SU-DHL-6 (cell line): ENCODE results near the gene ANKS1A.

Experiments
- H2AFZ ChIP-seq: fragments of 200-600 bp; sonication (generic); 2 replicates; pipeline ENCODE4 v1.6.1; 2014; ENCODE audit warnings: low read depth, mild to moderate bottlenecking, moderate library complexity, mixed read lengths, antibody characterized with exemption, low read length; ENCODE audit not compliant: severe bottlenecking
- H3F3A ChIP-seq: fragments of 200-600 bp; shearing (Covaris generic); 2 replicates; pipeline ENCODE4 v1.6.0; 2016; ENCODE audit warnings: antibody characterized with exemption, mild to moderate bottlenecking; ENCODE audit not compliant: insufficient read depth
- H3K27ac ChIP-seq: fragments of 200-600 bp; sonication (generic); 2 replicates; pipeline ENCODE4 v1.5.1; 2016; ENCODE audit warnings: low read depth, mild to moderate bottlenecking, low read length, moderate library complexity, mixed read lengths
- H3K27me3 ChIP-seq: fragments of 200-600 bp; sonication (generic), shearing (Covaris generic); 2 replicates; pipeline ENCODE4 v1.6.0; 2014; ENCODE audit warnings: mild to moderate bottlenecking, low read length
- H3K36me3 ChIP-seq: fragments of 200-600 bp; sonication (generic); 2 replicates; pipeline ENCODE4 v1.6.1; 2014; ENCODE audit warnings: mild to moderate bottlenecking, low read length, mixed read lengths
- H3K4me2 ChIP-seq: fragments of 300-600, 200-600 bp; shearing (Covaris generic), sonication (generic); 2 replicates; pipeline ENCODE4 v1.6.0; 2014; ENCODE audit warnings: low read length, low read depth, mild to moderate bottlenecking; ENCODE audit not compliant: poor library complexity, severe bottlenecking
- H3K4me3 ChIP-seq: fragments of 200-600 bp; sonication (generic); 2 replicates; pipeline ENCODE4 v1.5.1; 2014; ENCODE audit warnings: antibody characterized with exemption, low read length, mild to moderate bottlenecking, mixed read lengths; ENCODE audit not compliant: insufficient read depth, poor library complexity, severe bottlenecking
- H3K79me2 ChIP-seq: fragments of 200-600 bp; sonication (generic); 2 replicates; pipeline ENCODE4 v1.6.1; 2014; ENCODE audit warnings: mild to moderate bottlenecking, low read length, moderate library complexity; ENCODE audit not compliant: insufficient read depth
- H3K9ac ChIP-seq: fragments of 200-600 bp; sonication (generic); 2 replicates; pipeline ENCODE4 v1.7.0; 2014; ENCODE audit warnings: mild to moderate bottlenecking, low read length
- H3K9me2 ChIP-seq: fragments of 200-600 bp; sonication (generic); replicated peaks from 2 replicates; pipeline ENCODE4 v1.6.1; 2014; ENCODE audit warnings: low read length; ENCODE audit not compliant: insufficient read depth
- H3K9me3 ChIP-seq: fragments of 200-600 bp; sonication (generic); 2 replicates; pipeline ENCODE4 v1.6.1; 2014; ENCODE audit warnings: low read length, mixed read lengths; ENCODE audit not compliant: insufficient read depth
- H4K20me1 ChIP-seq: fragments of 200-600 bp; sonication (generic); 2 replicates; pipeline ENCODE4 v1.6.1; 2014; ENCODE audit warnings: low read depth, mild to moderate bottlenecking, antibody characterized with exemption, low read length, moderate library complexity, mixed read lengths
- EZH2phosphoT487 ChIP-seq: fragments of 200-600 bp; sonication (generic), shearing (Covaris generic); conservative IDR thresholded peaks from 2 replicates; pipeline ENCODE4 v1.6.1; 2018; ENCODE audit warnings: mild to moderate bottlenecking, antibody characterized with exemption, low read length, moderate library complexity, mixed read lengths
- TF ChIP-seq, protein P1 (sequence below): fragments of 200-600 bp; sonication (generic); IDR thresholded peaks from one replicate; pipeline ENCODE4 v1.5.1; 2017; ENCODE audit warnings: antibody characterized with exemption, mild to moderate bottlenecking, low read length, moderate library complexity; ENCODE audit not compliant: insufficient read depth, poor library complexity, severe bottlenecking

The ANKS1A gene

DNA sequence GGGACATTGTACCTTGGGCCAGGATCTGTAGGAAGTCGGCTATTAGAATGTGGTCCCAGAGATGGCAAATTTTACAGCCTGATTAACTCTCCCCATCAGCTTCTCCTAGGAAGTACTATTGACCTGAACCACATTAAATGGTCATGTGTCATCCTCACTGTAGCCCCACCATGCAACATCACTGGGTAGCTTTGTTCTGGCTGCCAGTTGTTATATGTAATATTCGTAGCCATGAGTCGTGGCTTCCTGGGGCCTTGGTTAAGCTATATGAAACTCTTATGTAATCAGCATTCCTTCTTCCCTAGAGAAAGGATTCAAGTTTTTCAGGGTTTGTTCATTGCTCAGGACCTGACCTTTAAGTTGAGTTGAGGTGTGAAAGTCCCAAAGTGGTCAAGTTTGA is 125.7 kb downstream of the ANKS1A start:
- TF ChIP-seq, protein P1, sequence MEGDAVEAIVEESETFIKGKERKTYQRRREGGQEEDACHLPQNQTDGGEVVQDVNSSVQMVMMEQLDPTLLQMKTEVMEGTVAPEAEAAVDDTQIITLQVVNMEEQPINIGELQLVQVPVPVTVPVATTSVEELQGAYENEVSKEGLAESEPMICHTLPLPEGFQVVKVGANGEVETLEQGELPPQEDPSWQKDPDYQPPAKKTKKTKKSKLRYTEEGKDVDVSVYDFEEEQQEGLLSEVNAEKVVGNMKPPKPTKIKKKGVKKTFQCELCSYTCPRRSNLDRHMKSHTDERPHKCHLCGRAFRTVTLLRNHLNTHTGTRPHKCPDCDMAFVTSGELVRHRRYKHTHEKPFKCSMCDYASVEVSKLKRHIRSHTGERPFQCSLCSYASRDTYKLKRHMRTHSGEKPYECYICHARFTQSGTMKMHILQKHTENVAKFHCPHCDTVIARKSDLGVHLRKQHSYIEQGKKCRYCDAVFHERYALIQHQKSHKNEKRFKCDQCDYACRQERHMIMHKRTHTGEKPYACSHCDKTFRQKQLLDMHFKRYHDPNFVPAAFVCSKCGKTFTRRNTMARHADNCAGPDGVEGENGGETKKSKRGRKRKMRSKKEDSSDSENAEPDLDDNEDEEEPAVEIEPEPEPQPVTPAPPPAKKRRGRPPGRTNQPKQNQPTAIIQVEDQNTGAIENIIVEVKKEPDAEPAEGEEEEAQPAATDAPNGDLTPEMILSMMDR = no peak
- Histone ChIP-seq H4K20me1 (no peaks in the 10 kb centered on the region), H3K36me3 (no peaks in the 10 kb centered on the region), H2AFZ (no peak overlapping the region), H3K79me2 (no peaks in the 10 kb centered on the region), H3K27ac (no peak overlapping the region), H3K9me2 (no peaks in the 10 kb centered on the region), H3K9me3 (no peaks in the 10 kb centered on the region), H3K9ac (no peak overlapping the region), H3K4me3 (no peak overlapping the region), H3K27me3 (no peaks in the 10 kb centered on the region), H3F3A (no peaks in the 10 kb centered on the region), H3K4me2 (no peak overlapping the region)

DNA sequence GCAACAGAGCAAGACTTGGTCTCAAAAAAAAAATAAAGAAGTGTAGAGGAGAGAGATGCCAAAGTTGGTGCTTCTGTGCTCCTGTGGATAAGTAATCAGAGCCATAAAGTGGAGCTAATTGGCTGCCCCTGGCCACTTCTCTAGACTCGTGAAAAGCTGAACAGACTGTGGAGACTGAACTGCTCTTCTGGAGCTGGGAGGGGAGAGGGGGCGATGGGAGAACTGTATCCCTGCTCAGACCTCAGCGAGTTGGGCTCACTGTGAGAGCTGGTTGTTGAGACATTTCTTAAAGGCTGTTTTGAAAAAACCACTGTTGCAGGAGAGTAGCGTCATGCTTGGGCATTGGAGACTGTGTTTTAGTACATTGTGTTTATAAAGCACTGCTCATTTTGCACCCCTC is 126.4 kb downstream of the ANKS1A start:
- Histone ChIP-seq H3K4me2 (no peak overlapping the region), H2AFZ (no peak overlapping the region), H3K27me3 (no peaks in the 10 kb centered on the region), H3K4me3 (no peak overlapping the region), H3K36me3 (no peaks in the 10 kb centered on the region), H3F3A (no peaks in the 10 kb centered on the region), H3K9me3 (no peaks in the 10 kb centered on the region), H3K9ac (no peak overlapping the region), H3K27ac (no peak overlapping the region), H3K79me2 (no peaks in the 10 kb centered on the region), H3K9me2 (no peaks in the 10 kb centered on the region), H4K20me1 (no peaks in the 10 kb centered on the region)
- TF ChIP-seq, protein P1 = no peak
- no peak for TF ChIP-seq EZH2phosphoT487

DNA sequence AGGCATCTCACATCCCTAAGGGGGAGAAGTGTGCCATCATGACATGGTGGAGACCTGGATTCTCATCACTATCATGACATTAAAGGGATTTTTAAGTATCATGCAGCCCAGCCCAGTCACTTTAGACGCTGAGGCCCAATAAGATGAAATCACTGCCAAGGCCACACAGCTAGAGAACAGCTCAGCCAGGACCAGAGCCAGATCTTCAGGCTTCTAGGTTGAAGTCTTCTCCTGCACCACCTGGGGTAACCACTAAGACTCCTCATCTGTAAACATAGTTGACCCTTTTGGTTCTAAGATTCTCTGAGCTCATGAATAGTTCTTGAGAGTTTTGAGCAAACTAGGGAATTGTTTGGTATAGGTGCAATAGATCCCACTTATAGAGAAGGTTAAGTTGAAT is 126.9 kb downstream of the ANKS1A start:
- no peak overlapping the region for H3K9ac ChIP-seq
- TF ChIP-seq EZH2phosphoT487 = no peak
- TF ChIP-seq, protein P1 = no peak
- H3F3A ChIP-seq = no peaks in the 10 kb centered on the region
- H3K9me2 ChIP-seq = no peaks in the 10 kb centered on the region
- H3K4me2 ChIP-seq = no peak overlapping the region
- no peaks in the 10 kb centered on the region for H4K20me1 ChIP-seq
- no peaks in the 10 kb centered on the region for H3K27me3 ChIP-seq
- no peak overlapping the region for H2AFZ ChIP-seq
- H3K4me3 ChIP-seq = no peak overlapping the region
- no peaks in the 10 kb centered on the region for H3K9me3 ChIP-seq
- no peak overlapping the region for H3K27ac ChIP-seq
- H3K79me2 ChIP-seq = no peaks in the 10 kb centered on the region
- no peaks in the 10 kb centered on the region for H3K36me3 ChIP-seq
